ENCODE measurements around the gene MYCBP.

DNA sequence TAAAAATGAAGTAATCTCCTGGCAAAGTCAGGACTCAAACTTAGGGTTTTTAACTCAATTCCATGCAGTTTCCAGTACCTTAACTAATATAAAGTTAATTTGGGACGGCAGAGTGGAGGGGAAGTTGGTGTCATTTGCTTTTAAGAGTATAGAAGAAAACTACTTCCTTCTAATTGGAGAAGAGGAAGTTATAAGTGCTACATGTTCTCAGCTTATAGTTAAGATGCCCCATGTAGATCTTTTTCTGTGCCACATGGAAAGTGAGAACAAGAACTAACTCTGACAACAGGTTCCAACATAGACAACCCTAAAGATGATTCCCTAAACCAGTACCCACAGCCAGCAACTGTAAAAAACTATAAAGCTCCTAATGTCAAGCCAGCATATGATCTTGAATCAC is 25.1 kb downstream of the MYCBP start:
- TF ChIP-seq POLR2A (IDR thresholded peaks at IDR 0.05): no peak
- TF ChIP-seq, protein P1, sequence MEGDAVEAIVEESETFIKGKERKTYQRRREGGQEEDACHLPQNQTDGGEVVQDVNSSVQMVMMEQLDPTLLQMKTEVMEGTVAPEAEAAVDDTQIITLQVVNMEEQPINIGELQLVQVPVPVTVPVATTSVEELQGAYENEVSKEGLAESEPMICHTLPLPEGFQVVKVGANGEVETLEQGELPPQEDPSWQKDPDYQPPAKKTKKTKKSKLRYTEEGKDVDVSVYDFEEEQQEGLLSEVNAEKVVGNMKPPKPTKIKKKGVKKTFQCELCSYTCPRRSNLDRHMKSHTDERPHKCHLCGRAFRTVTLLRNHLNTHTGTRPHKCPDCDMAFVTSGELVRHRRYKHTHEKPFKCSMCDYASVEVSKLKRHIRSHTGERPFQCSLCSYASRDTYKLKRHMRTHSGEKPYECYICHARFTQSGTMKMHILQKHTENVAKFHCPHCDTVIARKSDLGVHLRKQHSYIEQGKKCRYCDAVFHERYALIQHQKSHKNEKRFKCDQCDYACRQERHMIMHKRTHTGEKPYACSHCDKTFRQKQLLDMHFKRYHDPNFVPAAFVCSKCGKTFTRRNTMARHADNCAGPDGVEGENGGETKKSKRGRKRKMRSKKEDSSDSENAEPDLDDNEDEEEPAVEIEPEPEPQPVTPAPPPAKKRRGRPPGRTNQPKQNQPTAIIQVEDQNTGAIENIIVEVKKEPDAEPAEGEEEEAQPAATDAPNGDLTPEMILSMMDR (IDR thresholded peaks at IDR 0.05): no peak
- no peak for TF ChIP-seq EP300 (IDR thresholded peaks at IDR 0.05)

Measured in ovary (tissue), 3 donors.